Endodermal cell (in vitro differentiated cells): ENCODE data around the gene SYNRG. TPM values are rescaled to one million over a fixed set of nuclear protein-coding genes. Genes with fewer than 3 reads are reported as not detected.
A peak's percentile ranks its signal among the peaks of the same experiment; 100 is the strongest.

Source experiments
- DNase-seq: peaks from one replicate; pipeline ENCODE4 v3.0.0-alpha.2; 2017
- H3K27ac ChIP-seq: 2 replicates; pipeline ENCODE4 v1.5.1; 2013; ENCODE audit warnings: mild to moderate bottlenecking, low read depth, low read length, moderate library complexity
- H3K27me3 ChIP-seq: 2 replicates; pipeline ENCODE4 v1.6.1; 2013; ENCODE audit warnings: mild to moderate bottlenecking, low read length, moderate library complexity; ENCODE audit not compliant: insufficient read depth, control insufficient read depth, poor library complexity, severe bottlenecking
- H3K36me3 ChIP-seq: 2 replicates; pipeline ENCODE4 v1.7.0; 2013; ENCODE audit warnings: mild to moderate bottlenecking, low read length, moderate library complexity; ENCODE audit not compliant: control insufficient read depth, insufficient read depth
- H3K4me1 ChIP-seq: one replicate; pipeline ENCODE4 v1.7.0; 2013; ENCODE audit warnings: low read length; ENCODE audit not compliant: control insufficient read depth, insufficient read depth
- H3K4me3 ChIP-seq: 2 replicates; pipeline ENCODE4 v1.5.1; 2013; ENCODE audit warnings: mild to moderate bottlenecking, low read length, moderate library complexity
- H3K9ac ChIP-seq: 2 replicates; pipeline ENCODE4 v1.6.1; 2013; ENCODE audit warnings: mild to moderate bottlenecking, low read length, moderate library complexity; ENCODE audit not compliant: poor library complexity, severe bottlenecking; ENCODE audit errors: extremely low read depth
- H3K9me3 ChIP-seq: 2 replicates; pipeline ENCODE4 v1.6.1; 2013; ENCODE audit warnings: mild to moderate bottlenecking, low read length, moderate library complexity; ENCODE audit not compliant: control insufficient read depth
- H3K27ac Mint-ChIP-seq: 2 replicates; pipeline ENCODE4 v1.8.0; 2020; ENCODE audit warnings: mixed read lengths
- H3K27me3 Mint-ChIP-seq: 2 replicates; pipeline ENCODE4 v1.8.0; 2021; ENCODE audit warnings: mild to moderate bottlenecking, mixed read lengths; ENCODE audit not compliant: insufficient read depth
- H3K36me3 Mint-ChIP-seq: 2 replicates; pipeline ENCODE4 v1.8.0; 2020; ENCODE audit warnings: low read depth, mixed read lengths
- H3K4me1 Mint-ChIP-seq: 2 replicates; pipeline ENCODE4 v1.8.0; 2020; ENCODE audit warnings: mixed read lengths
- H3K4me3 Mint-ChIP-seq: 2 replicates; pipeline ENCODE4 v1.8.0; 2020; ENCODE audit warnings: mild to moderate bottlenecking, moderate library complexity, mixed read lengths
- H3K9me3 Mint-ChIP-seq: 2 replicates; pipeline ENCODE4 v1.8.0; 2020; ENCODE audit warnings: mild to moderate bottlenecking, mixed read lengths
- WGBS, 2 experiments: methylation state at CpG; one replicate each; pipeline versions ENCODE4 v1.1.5 to v1.1.7; 2013; ENCODE audit warnings: missing lambda C conversion rate in 2 of 2, mixed read lengths in 1 of 2; ENCODE audit not compliant: insufficient coverage in 1 of 2, insufficient read length in 1 of 2; 5-methylcytosine and 5-hydroxymethylcytosine counted together
- total RNA-seq, 2 donors: library from RNA; stranded (reverse); fragmentation: NEBNext Ultra II Directional in 1 of 2; extraction: Animal tissue kit (Norgen Biotek cat#: 25700) in 1 of 2; gene quantifications; 2 replicates in 1 of 2; 3 replicates in 1 of 2; pipeline ENCODE4 v1.2.1, GENCODE V29; 2021
- TF ChIP-seq, protein P1 (sequence below): fragments of 200-600 bp; sonication (generic); conservative IDR thresholded peaks from 2 replicates; pipeline ENCODE4 v1.5.0; 2021; ENCODE audit warnings: antibody characterized with exemption, mild to moderate bottlenecking

Gene SYNRG
- total RNA-seq, 2 donors from 2014 or later = 47.2 to 52.4 TPM

DNA sequence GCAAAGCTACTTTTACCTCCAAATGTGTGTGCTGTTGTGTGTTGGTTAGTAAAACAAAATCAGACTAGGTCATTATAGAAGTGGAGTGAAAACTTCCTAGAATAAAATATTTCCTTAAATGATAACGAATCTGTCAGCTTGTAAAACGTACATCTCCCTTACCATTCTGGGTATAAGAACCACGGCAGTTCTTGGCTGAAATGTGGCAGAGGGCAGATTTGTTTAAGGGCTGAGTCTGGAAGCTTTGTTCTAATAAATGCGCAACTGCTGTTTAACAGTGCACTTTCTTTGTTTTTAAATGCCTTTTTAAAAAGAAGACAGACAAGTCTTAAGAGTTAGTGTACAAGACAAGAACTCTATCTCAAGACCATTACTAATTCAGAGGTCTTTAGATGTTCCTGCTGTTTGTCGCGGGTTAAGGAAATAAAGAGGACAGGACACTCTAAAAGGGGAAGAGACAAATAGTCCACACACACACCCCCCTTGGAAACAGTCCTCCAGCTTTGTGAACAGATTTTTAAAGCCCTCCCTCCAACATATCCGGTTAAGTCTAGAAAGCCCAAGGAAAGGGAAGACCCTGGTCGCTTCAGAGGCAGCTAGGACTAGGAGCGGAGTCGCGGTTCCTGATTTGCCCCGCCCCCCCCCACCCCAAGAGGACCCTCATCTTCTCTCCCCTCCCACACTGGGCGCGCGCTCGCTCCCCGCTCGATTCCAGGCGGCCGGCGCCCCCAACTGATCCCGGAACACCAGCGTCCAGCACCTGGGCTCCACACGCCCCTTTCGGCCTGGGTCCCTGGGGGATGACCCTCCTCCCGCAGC lies 658 bp downstream of the SYNRG start:
- H3K27me3 ChIP-seq = no peaks in the 10 kb centered on the region
- no peaks in the 10 kb centered on the region for H3K27me3 Mint-ChIP-seq
- H3K9me3 Mint-ChIP-seq = peaks cover 5% of the 10 kb centered on the region
- no peak for DNase-seq
- peaks cover 43% of the 10 kb centered on the region for H3K36me3 ChIP-seq
- H3K9ac ChIP-seq = peak overlapping the region; percentile 65
- H3K27ac Mint-ChIP-seq = peak overlapping the region; percentile 90
- peaks cover 28% of the 10 kb centered on the region for H3K36me3 Mint-ChIP-seq
- H3K27ac ChIP-seq = peak overlapping the region; percentile 90
- peaks cover 12% of the 10 kb centered on the region for H3K9me3 ChIP-seq
- WGBS, 2 experiments = 4 to 15% methylated on average over 8 to 26 of the region's 26 CpGs
- H3K4me3 Mint-ChIP-seq = peak overlapping the region; percentile 85
- H3K4me3 ChIP-seq = peak overlapping the region; percentile 97
- H3K4me1 Mint-ChIP-seq = no peaks in the 10 kb centered on the region
- H3K4me1 ChIP-seq = no peaks in the 10 kb centered on the region
- TF ChIP-seq, protein P1, sequence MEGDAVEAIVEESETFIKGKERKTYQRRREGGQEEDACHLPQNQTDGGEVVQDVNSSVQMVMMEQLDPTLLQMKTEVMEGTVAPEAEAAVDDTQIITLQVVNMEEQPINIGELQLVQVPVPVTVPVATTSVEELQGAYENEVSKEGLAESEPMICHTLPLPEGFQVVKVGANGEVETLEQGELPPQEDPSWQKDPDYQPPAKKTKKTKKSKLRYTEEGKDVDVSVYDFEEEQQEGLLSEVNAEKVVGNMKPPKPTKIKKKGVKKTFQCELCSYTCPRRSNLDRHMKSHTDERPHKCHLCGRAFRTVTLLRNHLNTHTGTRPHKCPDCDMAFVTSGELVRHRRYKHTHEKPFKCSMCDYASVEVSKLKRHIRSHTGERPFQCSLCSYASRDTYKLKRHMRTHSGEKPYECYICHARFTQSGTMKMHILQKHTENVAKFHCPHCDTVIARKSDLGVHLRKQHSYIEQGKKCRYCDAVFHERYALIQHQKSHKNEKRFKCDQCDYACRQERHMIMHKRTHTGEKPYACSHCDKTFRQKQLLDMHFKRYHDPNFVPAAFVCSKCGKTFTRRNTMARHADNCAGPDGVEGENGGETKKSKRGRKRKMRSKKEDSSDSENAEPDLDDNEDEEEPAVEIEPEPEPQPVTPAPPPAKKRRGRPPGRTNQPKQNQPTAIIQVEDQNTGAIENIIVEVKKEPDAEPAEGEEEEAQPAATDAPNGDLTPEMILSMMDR = no peak

DNA sequence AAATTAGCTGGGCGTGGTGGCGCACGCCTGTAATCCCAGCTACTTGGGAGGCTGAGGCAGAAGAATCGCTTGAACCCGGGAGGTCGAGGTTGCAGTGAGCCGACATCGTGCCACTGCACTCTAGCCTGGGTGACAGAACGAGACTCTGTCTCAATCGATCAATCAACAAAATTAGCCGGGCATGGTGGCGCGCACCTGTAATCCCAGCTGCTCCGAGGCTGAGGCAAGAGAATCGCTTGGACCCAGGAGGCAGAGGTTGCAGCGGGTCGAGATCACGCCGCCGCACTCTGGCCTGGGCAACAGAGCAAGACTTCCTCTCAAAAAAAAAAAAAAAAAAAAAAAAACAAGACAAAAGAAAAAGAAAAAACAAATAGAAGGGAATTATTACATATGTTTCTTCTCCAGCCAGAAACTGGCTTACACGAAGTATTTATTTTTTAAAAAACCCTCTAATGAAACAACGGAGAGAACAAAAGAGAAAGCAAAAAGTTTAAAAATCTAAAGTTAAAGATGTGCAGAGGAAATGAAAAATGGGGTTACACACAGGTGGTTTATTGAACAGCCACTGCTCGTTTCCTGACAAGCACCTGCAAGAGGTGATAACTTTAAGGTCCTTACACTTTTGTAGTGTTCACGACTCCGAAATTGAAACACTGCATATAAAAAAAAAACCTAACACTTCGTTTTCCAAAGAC lies 1.4 kb downstream of the SYNRG start:
- no peak overlapping the region for H3K27ac Mint-ChIP-seq
- WGBS, 2 experiments = 91 to 95% methylated on average over 20 to 22 of the region's 26 CpGs
- H3K9me3 Mint-ChIP-seq = peaks cover 5% of the 10 kb centered on the region
- H3K9me3 ChIP-seq = peaks cover 15% of the 10 kb centered on the region
- peak overlapping the region; percentile 85 for H3K4me3 Mint-ChIP-seq
- H3K36me3 ChIP-seq = peaks cover 39% of the 10 kb centered on the region
- no peaks in the 10 kb centered on the region for H3K4me1 Mint-ChIP-seq
- peak overlapping the region; percentile 65 for H3K9ac ChIP-seq
- H3K27me3 Mint-ChIP-seq = no peaks in the 10 kb centered on the region
- peak overlapping the region; percentile 97 for H3K4me3 ChIP-seq
- H3K4me1 ChIP-seq = no peaks in the 10 kb centered on the region
- peak overlapping the region; percentile 13 for H3K27ac ChIP-seq
- no peak for DNase-seq
- H3K36me3 Mint-ChIP-seq = peaks cover 26% of the 10 kb centered on the region
- H3K27me3 ChIP-seq = no peaks in the 10 kb centered on the region
- TF ChIP-seq, protein P1 = no peak

DNA sequence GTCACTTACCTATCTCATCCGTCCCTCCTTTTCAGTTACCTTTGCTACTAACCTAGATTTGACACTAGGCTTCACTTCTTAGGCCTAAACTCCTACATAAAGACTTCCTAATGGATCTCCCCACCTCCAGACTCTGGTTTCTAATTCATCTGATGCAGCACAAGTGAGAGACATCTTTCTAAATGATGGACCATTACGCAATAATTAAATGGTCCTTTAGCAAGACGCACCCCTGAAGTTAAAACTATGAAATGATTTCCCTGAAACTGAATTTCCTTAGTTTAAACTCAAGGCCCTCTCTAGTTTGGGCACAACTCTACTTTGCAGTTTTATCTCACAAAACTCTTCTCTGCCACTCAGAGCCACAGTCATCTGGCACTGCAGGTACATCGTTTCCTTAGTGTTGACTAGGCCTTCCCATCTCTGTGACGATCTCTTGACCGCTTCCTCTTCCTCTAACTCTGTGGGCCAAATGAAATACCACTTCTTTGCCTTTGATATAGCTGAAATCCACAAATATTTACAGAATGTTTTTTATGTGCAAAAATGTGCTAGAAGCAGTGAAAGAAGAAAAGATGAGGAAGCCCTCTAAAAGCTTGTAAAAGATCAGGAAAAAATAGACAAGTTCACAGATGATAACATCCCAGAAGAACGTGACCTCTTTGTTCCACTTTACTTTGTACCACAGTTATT lies 3.3 kb downstream of the SYNRG start:
- H3K27me3 Mint-ChIP-seq = no peaks in the 10 kb centered on the region
- H3K4me1 ChIP-seq = no peaks in the 10 kb centered on the region
- H3K36me3 Mint-ChIP-seq = peaks cover 26% of the 10 kb centered on the region
- TF ChIP-seq, protein P1 = no peak
- 95 to 98% methylated on average over 4 to 7 of the region's 7 CpGs for WGBS, 2 experiments
- H3K4me3 ChIP-seq = no peak overlapping the region
- H3K9me3 ChIP-seq = peaks cover 15% of the 10 kb centered on the region
- DNase-seq = no peak
- H3K27me3 ChIP-seq = no peaks in the 10 kb centered on the region
- no peak overlapping the region for H3K27ac Mint-ChIP-seq
- H3K4me3 Mint-ChIP-seq = no peak overlapping the region
- peaks cover 32% of the 10 kb centered on the region for H3K36me3 ChIP-seq
- no peak overlapping the region for H3K9ac ChIP-seq
- peaks cover 5% of the 10 kb centered on the region for H3K9me3 Mint-ChIP-seq
- H3K27ac ChIP-seq = no peak overlapping the region
- no peaks in the 10 kb centered on the region for H3K4me1 Mint-ChIP-seq
